HCT116 (cell line): ENCODE measurements around the gene HSPA4. TPM values are rescaled to one million over a fixed set of nuclear protein-coding genes. Genes with fewer than 3 reads are reported as not detected.

Source experiments
- ATAC-seq: fragments of 200-7000 bp; cut with Tn5 transposase; 2 replicates; pipeline ENCODE4 v1.9.1; 2020; ENCODE audit warnings: mild to moderate bottlenecking, moderate library complexity
- BruUV-seq: library from RNA; stranded (reverse); fragments of 400-500 nt; replicated peaks from 2 replicates; lab custom pipeline; 2021; lab: Mats Ljungman, UMichigan
- CTCF ChIA-PET: fragments of 300-600 bp; sonication (Branson Sonifier 250); formaldehyde crosslinking; loops from one replicate; lab custom pipeline; 2021; ENCODE audit warnings: antibody characterized with exemption; lab: Charles Lee
- POLR2A ChIA-PET: fragments of 300-600, 350-600 bp; sonication (Branson Sonifier 250); formaldehyde crosslinking; loops from one replicate; lab custom pipeline; 2021; ENCODE audit warnings: antibody characterized with exemption; lab: Charles Lee
- RAD21 ChIA-PET, 2 experiments: fragments of 300-600 bp; sonication (Branson Sonifier 250); formaldehyde crosslinking; loops; one replicate each; lab custom pipeline; 2023; ENCODE audit warnings: low total read pairs in 2 of 2; ENCODE audit not compliant: uncharacterized antibody in 2 of 2, unreplicated experiment in 2 of 2, low non-redundant PET in 1 of 2; lab: Charles Lee
- DNase-seq: peaks from one replicate; pipeline ENCODE4 v3.0.0-alpha.2; 2010; ENCODE audit warnings: low read depth, low spot score
- H2AFZ ChIP-seq: fragments of 200-600 bp; shearing (Covaris generic), sonication (generic); 2 replicates; pipeline ENCODE4 v1.6.1; 2017; ENCODE audit warnings: low read depth, mixed run types, mixed read lengths, antibody characterized with exemption, low read length; ENCODE audit not compliant: poor library complexity, severe bottlenecking
- H3K27ac ChIP-seq: 2 replicates; pipeline ENCODE4 v1.5.1; 2012; ENCODE audit warnings: low read depth, low read length
- H3K27me3 ChIP-seq: fragments of 200-600 bp; sonication (generic); 2 replicates; pipeline ENCODE4 v1.6.1; 2016; ENCODE audit warnings: mixed run types, low read length, mixed read lengths; ENCODE audit not compliant: insufficient read depth
- H3K36me3 ChIP-seq, 2 experiments: fragments of 200-500 bp in 1 of 2; fragments of 200-600 bp in 1 of 2; sonication (Bioruptor generic) in 1 of 2; sonication (generic) in 1 of 2; 2 replicates each; pipeline versions ENCODE4 v1.5.1 to v1.6.1; 2014 to 2016; ENCODE audit warnings: low read length in 2 of 2, inconsistent platforms in 1 of 2, mixed read lengths in 1 of 2, mixed run types in 1 of 2; ENCODE audit not compliant: insufficient read depth in 2 of 2, control insufficient read depth in 1 of 2
- H3K4me1 ChIP-seq, 2 experiments: fragments of 200-600 bp in 1 of 2; sonication (generic) in 1 of 2; 2 replicates each; pipeline versions ENCODE4 v1.5.1 to v1.6.1; 2012 to 2017; ENCODE audit warnings: low read length in 2 of 2, inconsistent platforms in 1 of 2, mild to moderate bottlenecking in 1 of 2, mixed read lengths in 1 of 2, mixed run types in 1 of 2, moderate library complexity in 1 of 2; ENCODE audit not compliant: insufficient read depth in 2 of 2, control insufficient read depth in 1 of 2
- H3K4me2 ChIP-seq: fragments of 200-600 bp; sonication (generic); 2 replicates; pipeline ENCODE4 v1.6.1; 2017; ENCODE audit warnings: mixed run types, low read length, mixed read lengths
- H3K4me3 ChIP-seq, 2 experiments: fragments of 200-600 bp in 1 of 2; sonication (generic) in 1 of 2; replicated peaks in 1 of 2; 2 replicates each; pipeline ENCODE4 v1.5.1; 2011 to 2016; ENCODE audit warnings: low read length in 2 of 2, control low read depth in 1 of 2, low read depth in 1 of 2, mild to moderate bottlenecking in 1 of 2, mixed read lengths in 1 of 2, mixed run types in 1 of 2
- H3K79me2 ChIP-seq: fragments of 200-600 bp; sonication (generic); 2 replicates; pipeline ENCODE4 v1.6.1; 2017; ENCODE audit warnings: mild to moderate bottlenecking, mixed run types, low read length, moderate library complexity, mixed read lengths; ENCODE audit not compliant: insufficient read depth
- H3K9ac ChIP-seq: fragments of 200-600 bp; sonication (generic); 2 replicates; pipeline ENCODE4 v1.6.1; 2016; ENCODE audit warnings: low read length, mixed read lengths
- H3K9me2 ChIP-seq: fragments of 200-600 bp; sonication (generic), shearing (Covaris generic); 2 replicates; pipeline ENCODE4 v1.6.1; 2017; ENCODE audit warnings: mixed run types, mild to moderate bottlenecking, moderate library complexity; ENCODE audit not compliant: insufficient read depth
- H3K9me3 ChIP-seq, 2 experiments: fragments of 200-500 bp in 1 of 2; fragments of 200-600 bp in 1 of 2; sonication (Bioruptor generic) in 1 of 2; sonication (generic) in 1 of 2; 2 replicates each; pipeline ENCODE4 v1.6.1; 2014 to 2017; ENCODE audit warnings: low read length in 2 of 2, mixed read lengths in 2 of 2, inconsistent platforms in 1 of 2, low read depth in 1 of 2, mild to moderate bottlenecking in 1 of 2, mixed run types in 1 of 2, moderate library complexity in 1 of 2; ENCODE audit not compliant: control insufficient read depth in 1 of 2, insufficient read depth in 1 of 2
- H4K20me1 ChIP-seq: fragments of 200-600 bp; sonication (generic), shearing (Covaris generic); 2 replicates; pipeline ENCODE4 v1.6.1; 2017; ENCODE audit warnings: mixed run types, mild to moderate bottlenecking, moderate library complexity; ENCODE audit not compliant: insufficient read depth
- CEBPB ChIP-seq: IDR thresholded peaks from 2 replicates; pipeline ENCODE4 v1.6.1; 2012; ENCODE audit warnings: low read depth
- CTCF ChIP-seq, 3 experiments: fragments of 200-600 bp in 1 of 3; sonication (generic) in 1 of 3; IDR thresholded peaks in 2 of 3; conservative IDR thresholded peaks in 1 of 3; 2 replicates each; pipeline ENCODE4 v1.5.1; 2012 to 2017; ENCODE audit warnings: low read depth in 2 of 3, low read length in 2 of 3, antibody characterized with exemption in 1 of 3, borderline replicate concordance in 1 of 3, control low read depth in 1 of 3, mild to moderate bottlenecking in 1 of 3, mixed read lengths in 1 of 3, mixed run types in 1 of 3, moderate library complexity in 1 of 3; ENCODE audit not compliant: insufficient read depth in 1 of 3
- EGR1 ChIP-seq: IDR thresholded peaks from 2 replicates; pipeline ENCODE4 v1.6.1; 2012; ENCODE audit warnings: low read depth
- EZH2 ChIP-seq: fragments of 200-600 bp; sonication (generic); IDR thresholded peaks from 2 replicates; pipeline ENCODE4 v1.6.1; 2017; ENCODE audit warnings: antibody characterized with exemption, mixed run types
- EZH2phosphoT487 ChIP-seq: fragments of 200-600 bp; IDR thresholded peaks from 2 replicates; pipeline ENCODE4 v1.6.1; 2018; ENCODE audit warnings: antibody characterized with exemption, borderline replicate concordance
- JUND ChIP-seq: IDR thresholded peaks from 2 replicates; pipeline ENCODE4 v1.6.1; 2012
- POLR2A ChIP-seq: IDR thresholded peaks from 2 replicates; pipeline ENCODE4 v1.7.0; 2011; ENCODE audit warnings: borderline replicate concordance; ENCODE audit not compliant: insufficient read depth, insufficient read length; ENCODE audit errors: extremely low read depth
- RAD21 ChIP-seq: IDR thresholded peaks from 2 replicates; pipeline ENCODE4 v1.6.1; 2012; ENCODE audit warnings: low read depth, mild to moderate bottlenecking
- REST ChIP-seq: IDR thresholded peaks from 2 replicates; pipeline ENCODE4 v1.6.1; 2012; ENCODE audit warnings: low read depth
- SRF ChIP-seq: IDR thresholded peaks from 2 replicates; pipeline ENCODE4 v1.6.1; 2012; ENCODE audit warnings: low read depth
- TCF7L2 ChIP-seq: IDR thresholded peaks from 2 replicates; pipeline ENCODE4 v1.7.0; 2011; ENCODE audit warnings: borderline replicate concordance, inconsistent platforms; ENCODE audit not compliant: insufficient read depth, insufficient read length; ENCODE audit errors: extremely low read depth
- YY1 ChIP-seq: IDR thresholded peaks from 2 replicates; pipeline ENCODE4 v1.6.1; 2011; ENCODE audit warnings: low read length, low read depth, moderate library complexity, mild to moderate bottlenecking; ENCODE audit not compliant: insufficient replicate concordance; ENCODE audit errors: extremely low read depth
- ZBTB33 ChIP-seq: IDR thresholded peaks from 2 replicates; pipeline ENCODE4 v1.6.1; 2011; ENCODE audit warnings: mild to moderate bottlenecking, low read length, moderate library complexity; ENCODE audit not compliant: insufficient replicate concordance; ENCODE audit errors: extremely low read depth
- ZNF274 ChIP-seq: fragments of 200-500 bp; sonication (Bioruptor generic); IDR thresholded peaks from 2 replicates; pipeline ENCODE4 v1.6.1; 2014; ENCODE audit warnings: mild to moderate bottlenecking, low read depth, low read length, inconsistent platforms
- intact Hi-C: fragments of 100-400 bp; cut with micrococcal nuclease; formaldehyde crosslinking; loops from 2 replicates; pipeline ENCODE4 v1.10.0; 2022
- total RNA-seq: library from RNA; stranded (reverse); gene quantifications from one replicate; pipeline ENCODE4 v1.2.1, GENCODE V29; 2021; ENCODE audit not compliant: unreplicated experiment

Gene HSPA4
- total RNA-seq, 1 experiment from 2014 or later, result 212 TPM

GRCh38 chr5:133130387-133131118 is 78.7 kb downstream of the HSPA4 start (continued):
- TF ChIP-seq ZBTB33, result no peak

GRCh38 chr5:133132717-133133116 is 80.9 kb downstream of the HSPA4 start:
- ChIA-PET CTCF (no interaction called here), POLR2A (no interaction called here), RAD21 (no interaction called here)
- Histone ChIP-seq H3K27me3 (no peaks in the 10 kb centered on the region), H2AFZ (no peak overlapping the region), H3K4me1 (peaks cover 13 to 18% of the 10 kb centered on the region in 2 experiments), H3K4me3 (no peak overlapping the region), H3K36me3 (no peaks in the 10 kb centered on the region), H3K9me2 (no peaks in the 10 kb centered on the region), H3K79me2 (no peaks in the 10 kb centered on the region), H3K4me2 (no peak overlapping the region), H3K27ac (no peak overlapping the region), H3K9me3 (no peaks in the 10 kb centered on the region), H4K20me1 (no peaks in the 10 kb centered on the region), H3K9ac (no peak overlapping the region)
- no TSS peak for BruUV-seq
- DNase-seq (no peak), ATAC-seq (no peak)
- intact Hi-C loops, result no loop called here
- TF ChIP-seq EZH2phosphoT487, result no peak
- no peak for TF ChIP-seq CTCF (IDR thresholded peaks at IDR 0.05 in 2 of 3, conservative IDR thresholded peaks at IDR 0.05 in 1 of 3; ENCODE audit: borderline replicate concordance in 1 of 3, insufficient read depth in 1 of 3, low read depth in 2 of 3, low read length in 2 of 3)
- no peak for TF ChIP-seq POLR2A
- TF ChIP-seq REST, result no peak
- no peak for TF ChIP-seq JUND
- no peak for TF ChIP-seq CEBPB
- TF ChIP-seq ZNF274, result no peak
- no peak for TF ChIP-seq TCF7L2
- no peak for TF ChIP-seq RAD21
- no peak for TF ChIP-seq ZBTB33
- TF ChIP-seq EGR1, result no peak
- TF ChIP-seq EZH2, result no peak
- TF ChIP-seq SRF, result no peak
- no peak for TF ChIP-seq YY1
